ENCODE results near the gene TUFT1.

GRCh38 chr1:151546011-151546925 is 6.2 kb downstream of the TUFT1 start:
- TF ChIP-seq CTCF (conservative IDR thresholded peaks at IDR 0.05; ENCODE audit: low read length) = no peak
- TF ChIP-seq EZH2phosphoT487 (IDR thresholded peaks at IDR 0.05; ENCODE audit: borderline replicate concordance, low read depth, low read length) = no peak
